ENCODE measurements around the gene STRIP2. TPM values are rescaled to one million over a fixed set of nuclear protein-coding genes. Genes with fewer than 3 reads are reported as not detected.

Gene STRIP2
- total RNA-seq, 2 experiments from 2014 or later: 2.1 to 4.3 TPM

GRCh38 chr7:129436335-129436923, 2.2 kb downstream of the STRIP2 start:
- ChIA-PET CTCF (ENCODE audit: unreplicated experiment) (no interaction called here), POLR2A (no interaction called here)
- intact Hi-C loops (cut with micrococcal nuclease; ENCODE audit: unreplicated experiment): no loop called here

GRCh38 chr7:129437190-129437589, 3.0 kb downstream of the STRIP2 start:
- no peaks in the 10 kb centered on the region for H3K9me3 ChIP-seq (ENCODE audit: low read length)
- H3K4me1 ChIP-seq (ENCODE audit: insufficient read depth, low read length, poor library complexity, severe bottlenecking): peaks cover 9% of the 10 kb centered on the region
- POLR2A ChIA-PET: no interaction called here
- no peaks in the 10 kb centered on the region for H4K20me1 ChIP-seq (ENCODE audit: insufficient read depth, low read length)
- TF ChIP-seq EZH2phosphoT487 (IDR thresholded peaks at IDR 0.05; ENCODE audit: borderline replicate concordance, low read depth, low read length) (no peak), CTCF (conservative IDR thresholded peaks at IDR 0.05; ENCODE audit: low read length) (no peak)
- no peak for DNase-seq (ENCODE audit: low spot score)
- H2AFZ ChIP-seq (ENCODE audit: low read length): no peak overlapping the region
- BruUV-seq (replicated peaks): no TSS peak
- no peak overlapping the region for H3K27ac ChIP-seq (ENCODE audit: low read depth, low read length, poor library complexity, severe bottlenecking)
- H3K36me3 ChIP-seq (ENCODE audit: insufficient read depth, low read length): no peaks in the 10 kb centered on the region
- CTCF ChIA-PET (ENCODE audit: unreplicated experiment): no interaction called here
- intact Hi-C loops (cut with micrococcal nuclease; ENCODE audit: unreplicated experiment): no loop called here
- no peak overlapping the region for H3K4me2 ChIP-seq (ENCODE audit: low read length)
- no peak overlapping the region for H3K4me3 ChIP-seq (ENCODE audit: low read depth, low read length, poor library complexity, severe bottlenecking)
- no peaks in the 10 kb centered on the region for H3K9me2 ChIP-seq (ENCODE audit: insufficient read depth, low read length)
- H3K79me2 ChIP-seq (ENCODE audit: insufficient read depth, low read depth, low read length): no peaks in the 10 kb centered on the region

More at GRCh38 chr7:129436335-129436923, 2.2 kb downstream of the STRIP2 start:
- H3K36me3 ChIP-seq (ENCODE audit: insufficient read depth, low read length): no peaks in the 10 kb centered on the region
- TF ChIP-seq EZH2phosphoT487 (IDR thresholded peaks at IDR 0.05; ENCODE audit: borderline replicate concordance, low read depth, low read length): no peak
- TF ChIP-seq CTCF (conservative IDR thresholded peaks at IDR 0.05; ENCODE audit: low read length): no peak
- no peak for DNase-seq (ENCODE audit: low spot score)
- H3K27ac ChIP-seq (ENCODE audit: low read depth, low read length, poor library complexity, severe bottlenecking): no peak overlapping the region
- H3K4me1 ChIP-seq (ENCODE audit: insufficient read depth, low read length, poor library complexity, severe bottlenecking): peaks cover 9% of the 10 kb centered on the region
- H3K4me3 ChIP-seq (ENCODE audit: low read depth, low read length, poor library complexity, severe bottlenecking): no peak overlapping the region
- no peaks in the 10 kb centered on the region for H3K9me2 ChIP-seq (ENCODE audit: insufficient read depth, low read length)
- H3K79me2 ChIP-seq (ENCODE audit: insufficient read depth, low read depth, low read length): no peaks in the 10 kb centered on the region
- H3K9me3 ChIP-seq (ENCODE audit: low read length): no peaks in the 10 kb centered on the region
- BruUV-seq (replicated peaks): no TSS peak
- H4K20me1 ChIP-seq (ENCODE audit: insufficient read depth, low read length): no peaks in the 10 kb centered on the region
- H2AFZ ChIP-seq (ENCODE audit: low read length): no peak overlapping the region
- no peak overlapping the region for H3K4me2 ChIP-seq (ENCODE audit: low read length)

- no peaks in the 10 kb centered on the region for H3K36me3 ChIP-seq (ENCODE audit: insufficient read depth, low read length)
- no peak overlapping the region for H3K27ac ChIP-seq (ENCODE audit: low read depth, low read length, poor library complexity, severe bottlenecking)
- ChIA-PET POLR2A (interaction anchor here (0.5 to 1.4 kb wide), 2 partner anchors 11 to 1002 kb away, joined by 4 read pairs; no protein-coding TSS in a partner anchor), CTCF (ENCODE audit: unreplicated experiment) (no interaction called here)
- no peak overlapping the region for H2AFZ ChIP-seq (ENCODE audit: low read length)
- no peaks in the 10 kb centered on the region for H3K79me2 ChIP-seq (ENCODE audit: insufficient read depth, low read depth, low read length)
- H4K20me1 ChIP-seq (ENCODE audit: insufficient read depth, low read length): no peaks in the 10 kb centered on the region
- H3K9me2 ChIP-seq (ENCODE audit: insufficient read depth, low read length): no peaks in the 10 kb centered on the region
- H3K4me2 ChIP-seq (ENCODE audit: low read length): no peak overlapping the region
- DNase-seq (ENCODE audit: low spot score): no peak
- H3K4me3 ChIP-seq (ENCODE audit: low read depth, low read length, poor library complexity, severe bottlenecking): no peak overlapping the region
- H3K9me3 ChIP-seq (ENCODE audit: low read length): no peaks in the 10 kb centered on the region
- peaks cover 9% of the 10 kb centered on the region for H3K4me1 ChIP-seq (ENCODE audit: insufficient read depth, low read length, poor library complexity, severe bottlenecking)
- no TSS peak for BruUV-seq (replicated peaks)
- no peak for TF ChIP-seq EZH2phosphoT487 (IDR thresholded peaks at IDR 0.05; ENCODE audit: borderline replicate concordance, low read depth, low read length)
- TF ChIP-seq CTCF (conservative IDR thresholded peaks at IDR 0.05; ENCODE audit: low read length): no peak
- intact Hi-C loops (cut with micrococcal nuclease; ENCODE audit: unreplicated experiment): no loop called here
Measured at GRCh38 chr7:129438281-129438838, 4.1 kb downstream of the STRIP2 start.

All from OCI-LY7 (cell line).